Measurements from ENCODE around the gene CGB8. TPM values are rescaled to one million over a fixed set of nuclear protein-coding genes. Genes with fewer than 3 reads are reported as not detected.

Gene CGB8
- total and polyA plus RNA-seq, 2 of the 4 experiments (the other 2 are of a cell fraction): 0.48 TPM; not detected in 1

DNA sequence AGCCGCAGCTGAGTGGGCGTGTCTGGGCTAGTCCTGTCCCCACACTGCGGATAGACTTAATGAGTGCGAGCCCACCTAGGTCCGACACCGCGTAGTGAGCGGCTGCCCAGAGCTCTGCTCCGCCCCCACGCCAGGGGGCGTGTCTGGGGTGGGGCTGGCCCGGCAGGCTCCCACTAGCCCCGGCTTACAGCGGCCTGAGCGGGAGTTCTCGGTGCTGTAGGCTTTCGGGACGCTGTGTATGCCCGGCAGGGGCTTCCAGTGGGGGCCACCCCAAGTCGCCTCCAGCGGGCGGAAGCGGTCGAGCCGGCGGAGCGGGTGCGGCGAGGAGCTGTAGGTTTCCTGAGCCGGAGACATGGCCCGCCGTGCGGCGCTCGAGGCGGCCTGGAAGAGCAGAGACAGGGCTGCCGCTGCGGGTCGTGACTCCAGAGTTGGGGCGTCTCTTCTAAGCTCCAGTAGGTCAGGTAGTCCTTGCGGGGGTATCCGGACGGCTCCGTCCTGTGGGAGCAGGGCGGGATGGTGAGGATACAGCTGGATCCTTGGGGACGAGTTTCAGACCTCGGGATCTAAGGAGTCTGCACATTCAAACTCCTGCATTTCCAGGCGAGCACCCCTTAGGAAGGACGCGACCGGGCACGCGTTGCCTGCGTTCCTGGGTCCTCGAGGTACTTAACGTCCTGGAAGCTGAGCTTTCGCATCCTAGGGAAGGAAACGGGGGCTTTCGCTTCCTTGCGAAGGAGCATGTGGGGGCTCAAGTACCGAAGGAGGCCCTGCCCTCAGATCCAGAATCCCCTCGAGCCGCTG lies 7.4 kb upstream of the CGB8 start:
- H3K56ac ChIP-seq (ENCODE audit: extremely low read depth, insufficient read depth, low read length): no peak overlapping the region
- CTCF ChIA-PET: interaction anchor here (0.8 to 1.0 kb wide), 2 partner anchors 38 to 63 kb away, joined by 3 to 4 read pairs; partner anchors contain the start of genes GYS1 and RUVBL2
- H3K79me1 ChIP-seq (ENCODE audit: low read depth in 1 of 2, low read length in 2 of 2): peaks cover 0 to 5% of the 10 kb centered on the region in 2 experiments; a peak in 3 of 4 replicates
- 0 out of 2 replicates have a peak overlapping the region, but pooled peaks have one; percentile 10 for H2BK20ac ChIP-seq (ENCODE audit: low read depth, low read length)
- no peak overlapping the region for H2BK5ac ChIP-seq (ENCODE audit: low read depth, low read length, poor library complexity, severe bottlenecking)
- 5% methylated on average over 26 of the region's 63 CpGs; no CpG with 5 or more reads in 1 of the 2 experiments for WGBS, 2 experiments (ENCODE audit: extremely low coverage in 2 of 2, insufficient read length in 1 of 2)
- dilution Hi-C loops (cut with HindIII; ENCODE audit: low sequenced_read_pairs, unreplicated experiment): no loop called here
- H3K27me3 ChIP-seq (ENCODE audit: control insufficient read depth, insufficient read depth, low read length): peaks cover 6% of the 10 kb centered on the region; the same call in 1 of the 2 replicates
- POLR2A ChIA-PET (ENCODE audit: unreplicated experiment): no interaction called here
- 0 out of 2 replicates have a peak overlapping the region, but pooled peaks have one; percentile 34 for H2BK120ac ChIP-seq (ENCODE audit: low read depth, low read length)
- peak overlapping the region; percentile 68 for H3K14ac ChIP-seq (replicated peaks; ENCODE audit: low read depth, low read length)
- H3K18ac ChIP-seq (ENCODE audit: low read depth, low read length): no peak overlapping the region
- H4K20me1 ChIP-seq (ENCODE audit: insufficient read depth, low read length): no peaks in the 10 kb centered on the region
- H3K4me1 ChIP-seq (ENCODE audit: control insufficient read depth, insufficient read depth, low read length): peaks cover 2% of the 10 kb centered on the region; the same call in 1 of the 2 replicates
- peak overlapping the region; percentile 17; the same call in 1 of the 2 replicates for H3K27ac ChIP-seq (ENCODE audit: insufficient read depth, low read length)
- H4K5ac ChIP-seq (ENCODE audit: low read depth, low read length): no peak overlapping the region
- BruUV-seq (replicated peaks): no TSS peak
- in situ Hi-C loops (cut with MboI; ENCODE audit: low sequenced_read_pairs): no loop called here
- ATAC-seq (ENCODE audit: low read depth) (peak; percentile 90), DNase-seq (peak; percentile 28)
- peak overlapping the region; percentile 61 for H3K4me3 ChIP-seq (ENCODE audit: insufficient read depth, low read depth, low read length)
- H3K9ac ChIP-seq (ENCODE audit: low read depth, low read length): peak overlapping the region; percentile 39; the same call in 1 of the 2 replicates
- intact Hi-C loops (cut with micrococcal nuclease): loop anchor here (5.0 kb wide), 1 partner anchor 64 kb away; the partner anchor contains the start of genes GYS1 and RUVBL2
- peak overlapping the region; percentile 8 for H2AK5ac ChIP-seq (ENCODE audit: low read depth, low read length)
- H2AFZ ChIP-seq (replicated peaks; ENCODE audit: low read length, poor library complexity): peak overlapping the region; percentile 88
- H2AK9ac ChIP-seq (replicated peaks; ENCODE audit: low read depth, low read length, poor library complexity): no peak overlapping the region
- H3K9me3 ChIP-seq (ENCODE audit: control insufficient read depth, insufficient read depth, low read length): no peaks in the 10 kb centered on the region
- H3K36me3 ChIP-seq (ENCODE audit: control insufficient read depth, insufficient read depth, low read length): no peaks in the 10 kb centered on the region
- no peaks in the 10 kb centered on the region for H3K9me1 ChIP-seq (ENCODE audit: insufficient read depth, low read length)
- H4K8ac ChIP-seq (ENCODE audit: low read depth in 2 of 2, low read length in 2 of 2): peak overlapping the region in 1 of 2 experiments; percentile 60; a peak in 1 of 4 replicates
- no peak overlapping the region; the same call in 1 of the 2 replicates for H4K91ac ChIP-seq (ENCODE audit: insufficient read depth, low read depth, low read length)
- H2BK15ac ChIP-seq (ENCODE audit: low read depth, low read length): no peak overlapping the region
- peak overlapping the region; percentile 89 for H3K23ac ChIP-seq (ENCODE audit: low read depth, low read length)
- peak overlapping the region; percentile 95 for H3K4me2 ChIP-seq (ENCODE audit: low read depth, low read length)
- H3K4ac ChIP-seq (ENCODE audit: low read depth, low read length): peak overlapping the region; percentile 16; the same call in 1 of the 2 replicates
- TF ChIP-seq MXI1 (IDR thresholded peaks at IDR 0.05; ENCODE audit: borderline replicate concordance, low read depth, low read length): peak; percentile 31; the same call in 1 of the 2 replicates
- TF ChIP-seq RAD21 (IDR thresholded peaks at IDR 0.05; ENCODE audit: low read length): no peak
- peak; percentile 49; the same call in 1 of the 2 replicates for TF ChIP-seq MAZ (IDR thresholded peaks at IDR 0.05; ENCODE audit: borderline replicate concordance, low read depth, low read length)
- TF ChIP-seq FOS (IDR thresholded peaks at IDR 0.05; ENCODE audit: low read depth, low read length): no peak
- no peak for TF ChIP-seq BHLHE40 (IDR thresholded peaks at IDR 0.05; ENCODE audit: low read depth, low read length)
- no peak for TF ChIP-seq CHD1 (IDR thresholded peaks at IDR 0.05; ENCODE audit: low read depth, low read length)
- TF ChIP-seq NFE2L2 (IDR thresholded peaks at IDR 0.05; ENCODE audit: low read depth, low read length): no peak
- TF ChIP-seq SMC3 (IDR thresholded peaks at IDR 0.05; ENCODE audit: low read depth, low read length): no peak
- TF ChIP-seq, protein P1, sequence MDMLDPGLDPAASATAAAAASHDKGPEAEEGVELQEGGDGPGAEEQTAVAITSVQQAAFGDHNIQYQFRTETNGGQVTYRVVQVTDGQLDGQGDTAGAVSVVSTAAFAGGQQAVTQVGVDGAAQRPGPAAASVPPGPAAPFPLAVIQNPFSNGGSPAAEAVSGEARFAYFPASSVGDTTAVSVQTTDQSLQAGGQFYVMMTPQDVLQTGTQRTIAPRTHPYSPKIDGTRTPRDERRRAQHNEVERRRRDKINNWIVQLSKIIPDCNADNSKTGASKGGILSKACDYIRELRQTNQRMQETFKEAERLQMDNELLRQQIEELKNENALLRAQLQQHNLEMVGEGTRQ (IDR thresholded peaks at IDR 0.05; ENCODE audit: low read depth, low read length): no peak
- no peak for TF ChIP-seq RFX5 (IDR thresholded peaks at IDR 0.05; ENCODE audit: low read depth, low read length)
- no peak for TF ChIP-seq CEBPB (IDR thresholded peaks at IDR 0.05; ENCODE audit: low read depth, low read length)
- TF ChIP-seq RCOR1 (IDR thresholded peaks at IDR 0.05; ENCODE audit: insufficient replicate concordance, low read length): no peak
- TF ChIP-seq, protein P2, sequence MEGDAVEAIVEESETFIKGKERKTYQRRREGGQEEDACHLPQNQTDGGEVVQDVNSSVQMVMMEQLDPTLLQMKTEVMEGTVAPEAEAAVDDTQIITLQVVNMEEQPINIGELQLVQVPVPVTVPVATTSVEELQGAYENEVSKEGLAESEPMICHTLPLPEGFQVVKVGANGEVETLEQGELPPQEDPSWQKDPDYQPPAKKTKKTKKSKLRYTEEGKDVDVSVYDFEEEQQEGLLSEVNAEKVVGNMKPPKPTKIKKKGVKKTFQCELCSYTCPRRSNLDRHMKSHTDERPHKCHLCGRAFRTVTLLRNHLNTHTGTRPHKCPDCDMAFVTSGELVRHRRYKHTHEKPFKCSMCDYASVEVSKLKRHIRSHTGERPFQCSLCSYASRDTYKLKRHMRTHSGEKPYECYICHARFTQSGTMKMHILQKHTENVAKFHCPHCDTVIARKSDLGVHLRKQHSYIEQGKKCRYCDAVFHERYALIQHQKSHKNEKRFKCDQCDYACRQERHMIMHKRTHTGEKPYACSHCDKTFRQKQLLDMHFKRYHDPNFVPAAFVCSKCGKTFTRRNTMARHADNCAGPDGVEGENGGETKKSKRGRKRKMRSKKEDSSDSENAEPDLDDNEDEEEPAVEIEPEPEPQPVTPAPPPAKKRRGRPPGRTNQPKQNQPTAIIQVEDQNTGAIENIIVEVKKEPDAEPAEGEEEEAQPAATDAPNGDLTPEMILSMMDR (conservative IDR thresholded peaks at IDR 0.05; ENCODE audit: low read depth, low read length): 0 out of 2 replicates have a peak, but pooled peaks have one; percentile 22
- no peak for TF ChIP-seq MAFK (IDR thresholded peaks at IDR 0.05; ENCODE audit: low read depth, low read length)
- no peak for TF ChIP-seq POLR2A (IDR thresholded peaks at IDR 0.05; ENCODE audit: low read depth, low read length)

Data from IMR-90 (cell line).